GM20000 (cell line): ENCODE measurements around the gene LYRM4.

Source experiments
- DNase-seq: peaks from one replicate; pipeline ENCODE4 v3.0.0; 2012; ENCODE audit warnings: low spot score
- TF ChIP-seq, protein P1 (sequence below): IDR thresholded peaks from 2 replicates; pipeline ENCODE4 v1.5.1; 2012; ENCODE audit warnings: mild to moderate bottlenecking, control low read depth; ENCODE audit errors: extremely low read depth, missing control alignments

Gene LYRM4

DNA sequence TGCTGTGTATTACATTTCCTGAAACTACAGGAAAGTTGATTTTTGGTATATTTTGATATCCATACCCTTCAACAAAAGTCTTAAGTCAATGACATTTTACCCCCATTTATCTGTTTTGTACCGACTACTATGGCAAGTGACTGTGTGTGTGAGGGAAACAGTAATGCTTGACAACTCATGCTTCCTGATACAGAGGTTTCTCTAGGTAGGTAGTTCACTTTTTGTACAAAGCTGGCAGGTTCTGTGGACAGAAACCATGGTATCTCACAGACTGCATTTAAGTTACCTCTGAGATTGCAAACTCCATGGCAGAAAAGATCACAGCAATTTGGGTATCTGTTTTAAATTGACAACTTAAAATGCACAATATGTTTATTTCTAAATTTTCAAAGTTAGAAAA, 29.3 kb upstream of the LYRM4 start:
- DNase-seq, result no peak
- TF ChIP-seq, protein P1, sequence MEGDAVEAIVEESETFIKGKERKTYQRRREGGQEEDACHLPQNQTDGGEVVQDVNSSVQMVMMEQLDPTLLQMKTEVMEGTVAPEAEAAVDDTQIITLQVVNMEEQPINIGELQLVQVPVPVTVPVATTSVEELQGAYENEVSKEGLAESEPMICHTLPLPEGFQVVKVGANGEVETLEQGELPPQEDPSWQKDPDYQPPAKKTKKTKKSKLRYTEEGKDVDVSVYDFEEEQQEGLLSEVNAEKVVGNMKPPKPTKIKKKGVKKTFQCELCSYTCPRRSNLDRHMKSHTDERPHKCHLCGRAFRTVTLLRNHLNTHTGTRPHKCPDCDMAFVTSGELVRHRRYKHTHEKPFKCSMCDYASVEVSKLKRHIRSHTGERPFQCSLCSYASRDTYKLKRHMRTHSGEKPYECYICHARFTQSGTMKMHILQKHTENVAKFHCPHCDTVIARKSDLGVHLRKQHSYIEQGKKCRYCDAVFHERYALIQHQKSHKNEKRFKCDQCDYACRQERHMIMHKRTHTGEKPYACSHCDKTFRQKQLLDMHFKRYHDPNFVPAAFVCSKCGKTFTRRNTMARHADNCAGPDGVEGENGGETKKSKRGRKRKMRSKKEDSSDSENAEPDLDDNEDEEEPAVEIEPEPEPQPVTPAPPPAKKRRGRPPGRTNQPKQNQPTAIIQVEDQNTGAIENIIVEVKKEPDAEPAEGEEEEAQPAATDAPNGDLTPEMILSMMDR, result no peak

DNA sequence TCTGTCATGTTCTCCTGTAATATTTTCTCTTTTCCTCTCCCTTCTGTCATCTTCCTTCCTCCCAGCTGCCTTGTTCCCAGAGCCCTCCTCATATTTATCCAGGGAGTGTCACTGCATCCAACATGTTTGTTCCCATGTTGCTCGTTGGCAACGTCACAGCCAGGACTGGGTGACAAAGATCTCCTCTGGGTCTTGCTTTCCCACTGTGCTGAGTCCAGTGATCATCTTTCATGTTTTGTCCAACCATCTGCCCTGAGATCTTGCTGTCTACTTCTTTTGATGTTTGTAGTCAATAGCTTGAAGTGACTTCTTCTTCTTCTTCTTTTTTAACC, 27.2 kb upstream of the LYRM4 start:
- DNase-seq, result no peak
- TF ChIP-seq, protein P1, result no peak

DNA sequence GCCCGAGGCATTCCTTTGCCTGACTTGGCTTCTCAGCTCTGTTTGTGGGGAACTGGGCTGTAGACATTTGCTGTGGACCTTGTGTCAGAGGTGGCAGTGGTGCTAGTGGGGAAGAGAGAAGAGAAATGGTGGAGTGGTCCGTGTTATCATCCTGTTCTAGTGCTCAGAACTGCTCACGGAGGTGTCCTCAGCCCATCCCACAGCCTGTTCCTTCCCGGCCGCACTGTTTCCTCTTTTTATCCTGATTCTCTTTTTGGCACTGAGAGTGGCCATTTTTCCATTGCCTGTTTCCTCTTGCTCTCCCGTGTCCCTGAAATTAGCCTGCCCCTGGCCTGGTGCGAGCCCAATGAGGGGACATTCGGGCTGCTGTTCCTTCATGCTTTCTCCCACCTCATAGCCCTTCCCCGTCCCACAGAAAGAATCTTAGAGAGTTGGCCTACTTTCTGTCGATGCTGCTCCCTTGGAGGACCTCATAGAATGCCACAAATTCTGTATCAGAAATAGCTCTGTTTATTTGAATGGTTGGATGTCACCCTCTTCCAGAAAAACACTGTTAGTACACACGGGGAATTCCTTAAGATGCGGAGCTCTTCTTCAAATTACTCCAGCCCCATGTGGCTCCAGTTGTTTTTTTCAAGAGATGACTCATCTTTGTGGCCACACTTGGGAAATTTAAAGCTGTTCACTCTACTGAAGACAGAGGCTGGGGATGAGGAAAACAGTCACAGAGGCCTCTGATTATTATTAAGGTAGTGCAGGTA, 26.6 kb upstream of the LYRM4 start:
- DNase-seq, result no peak

DNA sequence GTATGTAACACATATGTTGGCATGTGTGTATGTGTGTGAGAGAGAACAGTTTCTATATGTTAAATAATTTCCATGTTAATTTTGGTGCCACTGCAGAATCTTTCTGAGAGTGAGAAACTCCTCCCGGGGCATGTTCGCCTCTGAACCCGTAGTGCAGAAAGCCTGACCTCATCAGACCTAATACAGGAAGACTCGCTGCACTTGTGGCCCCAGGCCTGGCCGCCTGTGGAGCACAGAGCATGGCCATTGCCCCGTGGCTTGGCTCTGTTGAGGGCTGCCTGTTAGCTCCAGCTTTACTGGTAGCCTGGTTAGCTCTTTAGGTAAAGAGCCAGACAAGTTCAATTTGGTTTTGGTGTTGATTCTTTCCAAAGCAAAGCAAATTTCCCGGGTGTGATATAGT, 26.0 kb upstream of the LYRM4 start:
- TF ChIP-seq, protein P1, result no peak
- DNase-seq, result no peak

More for the DNA sequence above, 26.6 kb upstream of the LYRM4 start:
- TF ChIP-seq, protein P1, result no peak

DNA sequence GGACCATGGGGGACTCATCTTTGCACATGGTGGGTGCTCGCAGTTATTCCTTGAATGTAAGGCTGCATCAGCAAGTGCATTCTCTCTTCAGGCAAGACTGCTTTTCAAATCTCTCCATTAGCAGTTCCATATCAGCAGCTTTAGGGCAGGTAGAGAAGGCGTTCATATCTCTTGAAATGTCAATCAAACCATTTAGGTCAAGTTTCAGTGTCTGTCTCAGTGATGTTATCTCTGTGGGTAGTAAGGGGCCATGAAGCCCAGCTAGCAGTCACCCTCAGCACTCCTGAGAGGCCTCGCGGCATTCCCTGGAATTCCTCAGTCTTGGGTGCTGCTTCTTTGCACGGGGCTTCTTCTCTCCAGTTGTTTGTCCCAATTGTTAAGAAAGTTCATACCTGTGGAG, 24.8 kb upstream of the LYRM4 start:
- TF ChIP-seq, protein P1, result no peak
- no peak for DNase-seq

DNA sequence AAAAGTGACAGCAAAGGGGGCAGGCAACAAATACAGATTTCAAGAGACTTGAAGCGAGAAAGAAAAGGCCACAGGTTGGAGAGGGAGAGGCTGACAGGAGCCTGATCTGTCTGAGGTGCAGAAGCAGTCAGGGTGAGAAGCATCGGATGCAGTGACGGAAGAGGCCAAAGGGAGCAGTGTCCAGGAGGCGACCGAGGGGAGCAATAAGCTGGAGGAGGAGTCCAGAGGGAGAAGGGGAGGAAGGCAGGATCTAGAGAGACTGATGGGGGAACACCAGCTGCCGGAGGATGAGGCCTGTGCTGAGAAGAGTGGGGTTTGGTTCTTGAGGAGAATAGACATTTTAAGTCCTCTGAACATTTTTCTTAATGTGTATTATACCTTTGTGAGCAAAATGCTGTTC, 24.3 kb upstream of the LYRM4 start:
- TF ChIP-seq, protein P1, result no peak
- DNase-seq, result no peak

DNA sequence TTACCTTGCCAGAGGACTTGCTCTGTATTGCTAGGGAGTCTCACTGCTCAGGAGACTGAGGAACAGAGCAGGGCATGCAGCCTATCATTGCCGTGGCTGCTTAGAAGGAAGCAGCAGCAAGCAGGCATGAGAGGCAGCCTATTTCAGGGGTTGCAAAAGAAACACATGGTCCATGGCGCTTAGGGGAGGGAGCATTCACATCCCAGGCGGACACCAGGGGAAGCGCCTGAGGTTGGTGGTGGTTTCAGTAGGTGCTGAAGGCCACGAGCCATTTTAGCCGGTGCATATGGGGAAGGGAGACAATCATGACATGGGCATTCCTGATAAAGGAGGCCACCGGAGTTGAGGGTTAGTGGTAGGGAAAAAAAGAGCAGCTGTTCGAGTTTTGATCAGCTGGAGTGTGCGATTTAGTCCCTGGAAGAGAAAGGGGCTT, 21.5 kb upstream of the LYRM4 start:
- DNase-seq, result no peak
- TF ChIP-seq, protein P1, result no peak
